ENCODE measurements around the gene KLHDC8B. TPM values are rescaled to one million over a fixed set of nuclear protein-coding genes. Genes with fewer than 3 reads are reported as not detected.

KLHDC8B gene
- total RNA-seq: 43.6 and 58.7 TPM in 2 replicates

DNA sequence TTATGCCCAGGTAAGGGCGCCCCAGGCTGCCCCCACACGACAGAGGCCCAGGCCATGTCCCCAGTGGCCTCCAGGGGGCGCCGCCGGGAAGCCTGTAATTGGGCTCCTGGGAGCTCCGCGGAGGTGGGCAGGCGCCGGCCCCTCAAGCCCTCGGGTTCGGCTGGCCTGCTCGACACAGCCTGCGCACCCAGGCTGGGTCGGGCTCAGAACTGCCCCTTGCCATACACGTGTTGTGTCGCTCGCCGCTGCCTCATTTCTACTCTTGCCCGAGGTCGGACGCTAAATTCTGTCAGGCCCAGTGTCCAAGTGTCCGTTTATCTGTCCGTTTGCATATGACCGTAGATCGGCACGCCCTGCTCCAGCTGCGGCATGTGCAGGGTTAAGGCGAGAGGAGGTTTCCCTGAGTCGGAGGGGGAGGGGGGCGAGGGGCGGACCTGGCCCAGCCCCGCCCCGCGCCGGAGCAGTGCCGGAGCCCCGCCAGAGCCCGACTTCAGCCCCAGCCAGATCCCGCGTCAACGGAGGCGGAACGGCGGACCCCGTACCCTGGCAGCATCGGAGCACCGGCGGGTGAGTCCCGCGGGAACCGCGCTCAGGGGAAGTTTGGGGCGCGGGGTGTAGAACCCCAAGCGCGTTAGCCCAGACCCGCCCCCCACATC lies at the start of gene KLHDC8B:
TSS of gene KLHDC8B (plus strand) at position 480 of the 656 bp plus-strand sequence. CDS start 1,172 bp downstream, outside the sequence.

DNA sequence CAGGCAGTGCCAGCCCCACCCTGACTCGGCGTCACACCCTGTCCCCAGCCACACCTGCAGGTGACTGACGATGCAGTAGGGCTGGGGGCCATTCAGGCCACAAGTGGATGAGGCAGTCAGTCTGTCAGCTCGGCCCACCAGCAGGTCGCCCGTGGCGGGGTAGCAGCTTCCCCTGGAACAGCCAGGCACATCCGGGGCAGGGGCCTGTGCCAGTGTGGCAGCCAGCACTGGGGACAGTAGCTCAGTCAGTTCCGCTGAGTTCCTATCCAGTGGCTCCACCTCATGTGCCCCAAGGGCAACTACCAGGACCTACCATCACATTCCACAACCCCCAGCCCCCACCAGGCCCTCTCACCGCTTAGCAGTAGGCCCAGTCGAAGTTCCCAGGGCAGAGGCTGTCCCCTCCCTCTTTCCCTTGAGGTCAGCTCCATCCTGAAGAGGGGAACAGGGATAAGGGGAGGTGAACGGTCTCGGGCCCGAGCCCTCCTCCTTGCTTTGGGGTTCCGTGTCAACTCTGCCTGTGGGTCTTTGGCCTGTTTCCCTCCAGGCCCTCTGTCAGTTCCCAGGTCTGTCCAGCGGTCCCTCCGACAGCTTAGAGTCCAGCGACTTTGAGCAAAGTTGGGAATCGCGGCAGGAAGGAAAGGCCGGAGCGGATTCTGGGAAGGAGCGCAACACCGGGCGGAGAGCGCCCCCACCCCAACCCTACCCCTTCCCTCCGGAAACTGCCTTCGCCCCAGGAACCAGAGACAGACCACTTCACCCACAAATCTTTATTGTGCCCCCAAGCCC lies 38.8 kb upstream of the KLHDC8B start, which contains the start of gene LAMB2:
TSS of gene LAMB2 (minus strand) at position 614 of the 789 bp plus-strand sequence. CDS start at position 431, 183 bp downstream.

DNA sequence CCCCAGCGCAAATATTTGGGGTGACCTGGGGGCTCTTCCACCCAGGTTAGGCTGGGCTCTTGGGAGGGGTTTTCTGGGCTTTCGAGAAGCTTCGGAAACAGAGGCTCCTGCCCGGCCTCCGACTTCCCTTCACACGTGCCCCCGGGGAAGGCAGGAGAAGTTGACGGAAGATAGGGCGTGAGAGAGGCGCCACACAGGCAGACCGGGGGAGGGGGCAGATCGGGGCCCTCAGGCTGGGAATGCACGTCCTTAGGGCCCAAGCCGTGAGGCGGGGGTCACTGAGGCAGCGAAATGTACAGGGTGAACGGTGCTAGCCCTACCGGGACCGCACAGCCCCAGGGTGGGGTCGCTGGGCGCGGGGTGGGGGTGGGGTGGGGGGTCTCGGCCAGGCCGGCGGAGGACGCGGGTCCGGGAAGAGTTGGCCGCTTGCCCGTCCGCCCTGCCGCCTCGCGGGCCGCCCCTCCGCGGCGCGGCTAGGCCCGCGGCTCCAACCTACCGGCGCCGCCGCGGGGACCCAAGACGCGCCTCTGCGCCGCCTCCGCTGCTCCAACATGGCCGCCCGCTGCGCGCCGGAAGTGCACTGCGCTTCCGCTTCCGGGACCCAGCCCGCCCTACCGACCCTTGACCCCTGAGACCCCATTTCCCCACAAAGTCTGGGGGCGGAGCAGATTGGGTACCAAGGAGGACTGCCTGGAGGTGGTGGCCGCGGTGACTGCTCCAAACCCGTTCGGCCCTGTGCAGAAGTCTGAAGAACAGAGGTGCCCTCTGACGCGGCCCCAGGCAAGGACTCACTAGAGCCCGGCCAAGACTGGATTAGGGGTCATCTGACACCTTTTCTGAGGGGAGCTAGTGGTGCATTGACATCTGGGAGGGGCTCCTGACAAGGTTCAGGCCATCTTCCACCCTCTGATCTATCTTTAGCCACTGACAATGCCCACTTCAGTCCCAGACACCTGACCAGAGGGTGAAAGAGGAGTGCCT lies 5.3 kb upstream of the KLHDC8B start, which contains the start of gene CCDC71:
TSS of gene CCDC71 (minus strand) at position 561 of the 981 bp plus-strand sequence. CDS start 2,123 bp downstream, outside the sequence.

Other genes with a start within 250 kb of the KLHDC8B start
- 36.5 and 58.7 TPM in 2 replicates for gene P4HTM, start 181.4 kb upstream of the KLHDC8B start, total RNA-seq
- gene WDR6, start 164.2 kb upstream of the KLHDC8B start, total RNA-seq: 75.3 and 99.4 TPM in 2 replicates
- 63.6 and 66.0 TPM in 2 replicates for gene DALRD3, start 153.0 kb upstream of the KLHDC8B start, total RNA-seq
- gene NDUFAF3, start 149.5 kb upstream of the KLHDC8B start, total RNA-seq: 67.8 and 109 TPM in 2 replicates
- 335 and 458 TPM in 2 replicates for gene IMPDH2, start 142.2 kb upstream of the KLHDC8B start, total RNA-seq
- gene QRICH1, start 77.5 kb upstream of the KLHDC8B start, total RNA-seq: 82.6 and 82.7 TPM in 2 replicates
- 319 and 442 TPM in 2 replicates for gene QARS1, start 66.8 kb upstream of the KLHDC8B start, total RNA-seq
- 64.4 and 72.6 TPM in 2 replicates for gene USP19, start 50.8 kb upstream of the KLHDC8B start, total RNA-seq
- gene LAMB2, start 38.5 kb upstream of the KLHDC8B start, total RNA-seq: 580 and 1,305 TPM in 2 replicates
- 21.8 and 31.1 TPM in 2 replicates for gene CCDC71, start 5.3 kb upstream of the KLHDC8B start, total RNA-seq
- gene C3orf62, start 105.6 kb downstream of the KLHDC8B start, total RNA-seq: 1.3 and 2.3 TPM in 2 replicates
- 24.3 and 35.6 TPM in 2 replicates for gene USP4, start 168.5 kb downstream of the KLHDC8B start, total RNA-seq
- gene GPX1, start 186.8 kb downstream of the KLHDC8B start, total RNA-seq: 250 and 395 TPM in 2 replicates
- gene RHOA, start 240.4 kb downstream of the KLHDC8B start, total RNA-seq: 565 and 822 TPM in 2 replicates
- gene TCTA, start 240.8 kb downstream of the KLHDC8B start, total RNA-seq: 26.6 and 26.8 TPM in 2 replicates

All from smooth muscle cell of trachea (primary cell).